HCT116 (cell line): ENCODE results near the gene SHC4. TPM values are rescaled to one million over a fixed set of nuclear protein-coding genes. Genes with fewer than 3 reads are reported as not detected.

Source experiments
- ATAC-seq: fragments of 200-7000 bp; cut with Tn5 transposase; 2 replicates; pipeline ENCODE4 v1.9.1; 2020; ENCODE audit warnings: mild to moderate bottlenecking, moderate library complexity
- BruUV-seq: library from RNA; stranded (reverse); fragments of 400-500 nt; replicated peaks from 2 replicates; lab custom pipeline; 2021; lab: Mats Ljungman, UMichigan
- CTCF ChIA-PET: fragments of 300-600 bp; sonication (Branson Sonifier 250); formaldehyde crosslinking; loops from one replicate; lab custom pipeline; 2021; ENCODE audit warnings: antibody characterized with exemption; lab: Charles Lee
- POLR2A ChIA-PET: fragments of 300-600, 350-600 bp; sonication (Branson Sonifier 250); formaldehyde crosslinking; loops from one replicate; lab custom pipeline; 2021; ENCODE audit warnings: antibody characterized with exemption; lab: Charles Lee
- RAD21 ChIA-PET, 2 experiments: fragments of 300-600 bp; sonication (Branson Sonifier 250); formaldehyde crosslinking; loops; one replicate each; lab custom pipeline; 2023; ENCODE audit warnings: low total read pairs in 2 of 2; ENCODE audit not compliant: uncharacterized antibody in 2 of 2, unreplicated experiment in 2 of 2, low non-redundant PET in 1 of 2; lab: Charles Lee
- DNase-seq: peaks from one replicate; pipeline ENCODE4 v3.0.0-alpha.2; 2010; ENCODE audit warnings: low read depth, low spot score
- H2AFZ ChIP-seq: fragments of 200-600 bp; shearing (Covaris generic), sonication (generic); 2 replicates; pipeline ENCODE4 v1.6.1; 2017; ENCODE audit warnings: low read depth, mixed run types, mixed read lengths, antibody characterized with exemption, low read length; ENCODE audit not compliant: poor library complexity, severe bottlenecking
- H3K27ac ChIP-seq: 2 replicates; pipeline ENCODE4 v1.5.1; 2012; ENCODE audit warnings: low read depth, low read length
- H3K27me3 ChIP-seq: fragments of 200-600 bp; sonication (generic); 2 replicates; pipeline ENCODE4 v1.6.1; 2016; ENCODE audit warnings: mixed run types, low read length, mixed read lengths; ENCODE audit not compliant: insufficient read depth
- H3K36me3 ChIP-seq, 2 experiments: fragments of 200-500 bp in 1 of 2; fragments of 200-600 bp in 1 of 2; sonication (Bioruptor generic) in 1 of 2; sonication (generic) in 1 of 2; 2 replicates each; pipeline versions ENCODE4 v1.5.1 to v1.6.1; 2014 to 2016; ENCODE audit warnings: low read length in 2 of 2, inconsistent platforms in 1 of 2, mixed read lengths in 1 of 2, mixed run types in 1 of 2; ENCODE audit not compliant: insufficient read depth in 2 of 2, control insufficient read depth in 1 of 2
- H3K4me1 ChIP-seq, 2 experiments: fragments of 200-600 bp in 1 of 2; sonication (generic) in 1 of 2; 2 replicates each; pipeline versions ENCODE4 v1.5.1 to v1.6.1; 2012 to 2017; ENCODE audit warnings: low read length in 2 of 2, inconsistent platforms in 1 of 2, mild to moderate bottlenecking in 1 of 2, mixed read lengths in 1 of 2, mixed run types in 1 of 2, moderate library complexity in 1 of 2; ENCODE audit not compliant: insufficient read depth in 2 of 2, control insufficient read depth in 1 of 2
- H3K4me2 ChIP-seq: fragments of 200-600 bp; sonication (generic); 2 replicates; pipeline ENCODE4 v1.6.1; 2017; ENCODE audit warnings: mixed run types, low read length, mixed read lengths
- H3K4me3 ChIP-seq, 2 experiments: fragments of 200-600 bp in 1 of 2; sonication (generic) in 1 of 2; replicated peaks in 1 of 2; 2 replicates each; pipeline ENCODE4 v1.5.1; 2011 to 2016; ENCODE audit warnings: low read length in 2 of 2, control low read depth in 1 of 2, low read depth in 1 of 2, mild to moderate bottlenecking in 1 of 2, mixed read lengths in 1 of 2, mixed run types in 1 of 2
- H3K79me2 ChIP-seq: fragments of 200-600 bp; sonication (generic); 2 replicates; pipeline ENCODE4 v1.6.1; 2017; ENCODE audit warnings: mild to moderate bottlenecking, mixed run types, low read length, moderate library complexity, mixed read lengths; ENCODE audit not compliant: insufficient read depth
- H3K9ac ChIP-seq: fragments of 200-600 bp; sonication (generic); 2 replicates; pipeline ENCODE4 v1.6.1; 2016; ENCODE audit warnings: low read length, mixed read lengths
- H3K9me2 ChIP-seq: fragments of 200-600 bp; sonication (generic), shearing (Covaris generic); 2 replicates; pipeline ENCODE4 v1.6.1; 2017; ENCODE audit warnings: mixed run types, mild to moderate bottlenecking, moderate library complexity; ENCODE audit not compliant: insufficient read depth
- H3K9me3 ChIP-seq, 2 experiments: fragments of 200-500 bp in 1 of 2; fragments of 200-600 bp in 1 of 2; sonication (Bioruptor generic) in 1 of 2; sonication (generic) in 1 of 2; 2 replicates each; pipeline ENCODE4 v1.6.1; 2014 to 2017; ENCODE audit warnings: low read length in 2 of 2, mixed read lengths in 2 of 2, inconsistent platforms in 1 of 2, low read depth in 1 of 2, mild to moderate bottlenecking in 1 of 2, mixed run types in 1 of 2, moderate library complexity in 1 of 2; ENCODE audit not compliant: control insufficient read depth in 1 of 2, insufficient read depth in 1 of 2
- H4K20me1 ChIP-seq: fragments of 200-600 bp; sonication (generic), shearing (Covaris generic); 2 replicates; pipeline ENCODE4 v1.6.1; 2017; ENCODE audit warnings: mixed run types, mild to moderate bottlenecking, moderate library complexity; ENCODE audit not compliant: insufficient read depth
- ATF3 ChIP-seq: IDR thresholded peaks from 2 replicates; pipeline ENCODE4 v1.6.1; 2012
- CBX3 ChIP-seq: IDR thresholded peaks from 2 replicates; pipeline ENCODE4 v1.6.1; 2012; ENCODE audit warnings: low read depth
- CEBPB ChIP-seq: IDR thresholded peaks from 2 replicates; pipeline ENCODE4 v1.6.1; 2012; ENCODE audit warnings: low read depth
- CTCF ChIP-seq, 3 experiments: fragments of 200-600 bp in 1 of 3; sonication (generic) in 1 of 3; IDR thresholded peaks in 2 of 3; conservative IDR thresholded peaks in 1 of 3; 2 replicates each; pipeline ENCODE4 v1.5.1; 2012 to 2017; ENCODE audit warnings: low read depth in 2 of 3, low read length in 2 of 3, antibody characterized with exemption in 1 of 3, borderline replicate concordance in 1 of 3, control low read depth in 1 of 3, mild to moderate bottlenecking in 1 of 3, mixed read lengths in 1 of 3, mixed run types in 1 of 3, moderate library complexity in 1 of 3; ENCODE audit not compliant: insufficient read depth in 1 of 3
- EGR1 ChIP-seq: IDR thresholded peaks from 2 replicates; pipeline ENCODE4 v1.6.1; 2012; ENCODE audit warnings: low read depth
- ELF1 ChIP-seq: IDR thresholded peaks from 2 replicates; pipeline ENCODE4 v1.6.1; 2012; ENCODE audit warnings: low read depth, borderline replicate concordance
- EZH2 ChIP-seq: fragments of 200-600 bp; sonication (generic); IDR thresholded peaks from 2 replicates; pipeline ENCODE4 v1.6.1; 2017; ENCODE audit warnings: antibody characterized with exemption, mixed run types
- EZH2phosphoT487 ChIP-seq: fragments of 200-600 bp; IDR thresholded peaks from 2 replicates; pipeline ENCODE4 v1.6.1; 2018; ENCODE audit warnings: antibody characterized with exemption, borderline replicate concordance
- FOSL1 ChIP-seq: IDR thresholded peaks from 2 replicates; pipeline ENCODE4 v1.6.1; 2012; ENCODE audit warnings: low read depth
- POLR2A ChIP-seq: IDR thresholded peaks from 2 replicates; pipeline ENCODE4 v1.7.0; 2011; ENCODE audit warnings: borderline replicate concordance; ENCODE audit not compliant: insufficient read depth, insufficient read length; ENCODE audit errors: extremely low read depth
- POLR2AphosphoS5 ChIP-seq: IDR thresholded peaks from 2 replicates; pipeline ENCODE4 v1.6.1; 2011; ENCODE audit warnings: mild to moderate bottlenecking, low read depth, low read length, moderate library complexity
- RAD21 ChIP-seq: IDR thresholded peaks from 2 replicates; pipeline ENCODE4 v1.6.1; 2012; ENCODE audit warnings: low read depth, mild to moderate bottlenecking
- SIN3A ChIP-seq: IDR thresholded peaks from 2 replicates; pipeline ENCODE4 v1.6.1; 2012; ENCODE audit warnings: low read depth
- SRF ChIP-seq: IDR thresholded peaks from 2 replicates; pipeline ENCODE4 v1.6.1; 2012; ENCODE audit warnings: low read depth
- YY1 ChIP-seq: IDR thresholded peaks from 2 replicates; pipeline ENCODE4 v1.6.1; 2011; ENCODE audit warnings: low read length, low read depth, moderate library complexity, mild to moderate bottlenecking; ENCODE audit not compliant: insufficient replicate concordance; ENCODE audit errors: extremely low read depth
- ZBTB33 ChIP-seq: IDR thresholded peaks from 2 replicates; pipeline ENCODE4 v1.6.1; 2011; ENCODE audit warnings: mild to moderate bottlenecking, low read length, moderate library complexity; ENCODE audit not compliant: insufficient replicate concordance; ENCODE audit errors: extremely low read depth
- ZNF274 ChIP-seq: fragments of 200-500 bp; sonication (Bioruptor generic); IDR thresholded peaks from 2 replicates; pipeline ENCODE4 v1.6.1; 2014; ENCODE audit warnings: mild to moderate bottlenecking, low read depth, low read length, inconsistent platforms
- intact Hi-C: fragments of 100-400 bp; cut with micrococcal nuclease; formaldehyde crosslinking; loops from 2 replicates; pipeline ENCODE4 v1.10.0; 2022
- total RNA-seq: library from RNA; stranded (reverse); gene quantifications from one replicate; pipeline ENCODE4 v1.2.1, GENCODE V29; 2021; ENCODE audit not compliant: unreplicated experiment

The SHC4 gene
- total RNA-seq, 1 experiment from 2014 or later: 0.44 TPM

GRCh38 chr15:48834756-48835155 is 129.0 kb downstream of the SHC4 start:
- no peak overlapping the region for H3K9ac ChIP-seq
- TF ChIP-seq SRF (no peak), ATF3 (no peak), ZNF274 (no peak), SIN3A (no peak), CEBPB (no peak), ELF1 (no peak), EGR1 (no peak), ZBTB33 (no peak), EZH2 (no peak), EZH2phosphoT487 (no peak), POLR2AphosphoS5 (no peak), YY1 (no peak), FOSL1 (no peak), CTCF (IDR thresholded peaks at IDR 0.05 in 2 of 3, conservative IDR thresholded peaks at IDR 0.05 in 1 of 3; ENCODE audit: borderline replicate concordance in 1 of 3, insufficient read depth in 1 of 3, low read depth in 2 of 3, low read length in 2 of 3) (no peak), POLR2A (no peak), RAD21 (no peak), CBX3 (no peak)
- ChIA-PET POLR2A (no interaction called here), RAD21 (no interaction called here), CTCF (no interaction called here)
- H3K36me3 ChIP-seq: no peaks in the 10 kb centered on the region
- no peaks in the 10 kb centered on the region for H3K79me2 ChIP-seq
- H3K9me2 ChIP-seq: no peaks in the 10 kb centered on the region
- H2AFZ ChIP-seq: no peak overlapping the region
- no peak overlapping the region for H3K4me3 ChIP-seq
- H3K4me2 ChIP-seq: no peak overlapping the region
- no TSS peak for BruUV-seq
- ATAC-seq (no peak), DNase-seq (no peak)
- H3K27ac ChIP-seq: no peak overlapping the region
- no peaks in the 10 kb centered on the region for H3K27me3 ChIP-seq
- intact Hi-C loops: no loop called here
- H3K9me3 ChIP-seq: no peaks in the 10 kb centered on the region
- no peaks in the 10 kb centered on the region for H4K20me1 ChIP-seq
- H3K4me1 ChIP-seq: no peaks in the 10 kb centered on the region
